GM23338 (cell line): Measurements from ENCODE around the gene SAMD4A. TPM values are rescaled to one million over a fixed set of nuclear protein-coding genes. Genes with fewer than 3 reads are reported as not detected.

Experiments
- ATAC-seq: fragments of 200-7000 bp; cut with Tn5 transposase; 3 replicates; pipeline ENCODE4 v1.9.1; 2020
- DNase-seq: peaks from one replicate; pipeline ENCODE4 v3.0.0-alpha.2; 2015; ENCODE audit warnings: low spot score
- H2AFZ ChIP-seq: fragments of 200-600 bp; sonication (generic); 2 replicates; pipeline ENCODE4 v1.8.0; 2016; ENCODE audit warnings: antibody characterized with exemption, mild to moderate bottlenecking, moderate library complexity
- H3F3A ChIP-seq: fragments of 200-600 bp; sonication (generic); replicated peaks from 2 replicates; pipeline ENCODE4 v1.8.0; 2017; ENCODE audit warnings: antibody characterized with exemption, mixed run types, low read depth
- H3K27ac ChIP-seq: fragments of 200-600 bp; sonication (generic); 2 replicates; pipeline ENCODE4 v1.6.1; 2016; ENCODE audit warnings: low read depth
- H3K27me3 ChIP-seq: fragments of 200-600 bp; sonication (generic); 2 replicates; pipeline ENCODE4 v1.8.0; 2016; ENCODE audit warnings: mild to moderate bottlenecking, mixed run types, moderate library complexity; ENCODE audit not compliant: insufficient read depth
- H3K36me3 ChIP-seq: fragments of 200-600 bp; sonication (generic); 2 replicates; pipeline ENCODE4 v1.8.0; 2016; ENCODE audit warnings: mild to moderate bottlenecking; ENCODE audit not compliant: insufficient read depth
- H3K4me1 ChIP-seq: fragments of 200-600 bp; sonication (generic); 2 replicates; pipeline ENCODE4 v1.8.0; 2016; ENCODE audit warnings: mild to moderate bottlenecking, moderate library complexity; ENCODE audit not compliant: insufficient read depth
- H3K4me2 ChIP-seq: fragments of 200-600 bp; sonication (generic); 2 replicates; pipeline ENCODE4 v1.7.1; 2017; ENCODE audit warnings: mixed run types
- H3K4me3 ChIP-seq: fragments of 200-600 bp; sonication (generic); 2 replicates; pipeline ENCODE4 v1.6.1; 2016; ENCODE audit warnings: mixed run types
- H3K79me2 ChIP-seq: fragments of 200-600 bp; sonication (generic); replicated peaks from 2 replicates; pipeline ENCODE4 v1.8.0; 2017; ENCODE audit warnings: mild to moderate bottlenecking; ENCODE audit not compliant: insufficient read depth
- H3K9me2 ChIP-seq: fragments of 200-600 bp; sonication (generic); 2 replicates; pipeline ENCODE4 v1.8.0; 2017; ENCODE audit not compliant: insufficient read depth
- H4K20me1 ChIP-seq: fragments of 200-600 bp; sonication (generic); replicated peaks from 2 replicates; pipeline ENCODE4 v1.8.0; 2017; ENCODE audit warnings: mild to moderate bottlenecking; ENCODE audit not compliant: insufficient read depth
- H3K27ac Mint-ChIP-seq: 2 replicates; pipeline ENCODE4 v1.8.0; 2020; ENCODE audit warnings: inconsistent platforms, mild to moderate bottlenecking, moderate library complexity, mixed read lengths
- H3K27me3 Mint-ChIP-seq: 3 replicates; pipeline ENCODE4 v1.8.0; 2022; ENCODE audit warnings: low read depth, mild to moderate bottlenecking, moderate library complexity, mixed read lengths, inconsistent platforms; ENCODE audit not compliant: insufficient read depth, poor library complexity
- H3K36me3 Mint-ChIP-seq: 3 replicates; pipeline ENCODE4 v1.8.0; 2021; ENCODE audit warnings: low read depth, mild to moderate bottlenecking, inconsistent platforms, moderate library complexity, mixed read lengths
- H3K4me1 Mint-ChIP-seq: 3 replicates; pipeline ENCODE4 v1.8.0; 2020; ENCODE audit warnings: mild to moderate bottlenecking, inconsistent platforms, mixed read lengths
- H3K4me3 Mint-ChIP-seq: 3 replicates; pipeline ENCODE4 v1.8.0; 2021; ENCODE audit warnings: moderate library complexity, mild to moderate bottlenecking, inconsistent platforms, mixed read lengths
- H3K9me3 Mint-ChIP-seq: 3 replicates; pipeline ENCODE4 v1.8.0; 2020; ENCODE audit warnings: moderate library complexity, mild to moderate bottlenecking, inconsistent platforms, mixed read lengths
- CREB1 ChIP-seq: fragments of 250-450 bp; sonication (Bioruptor Pico); IDR thresholded peaks from 2 replicates; pipeline ENCODE4 v1.5.0; 2020; ENCODE audit warnings: low read depth, mild to moderate bottlenecking, moderate library complexity
- ETS1 ChIP-seq: IDR thresholded peaks from 2 replicates; pipeline ENCODE4 v1.6.1; 2016; ENCODE audit warnings: antibody characterized with exemption
- EZH2 ChIP-seq: fragments of 200-600 bp; sonication (generic); IDR thresholded peaks from one replicate; pipeline ENCODE4 v1.8.0; 2017; ENCODE audit warnings: antibody characterized with exemption, mild to moderate bottlenecking, low read depth; ENCODE audit not compliant: unreplicated experiment
- EZH2phosphoT487 ChIP-seq: fragments of 200-600 bp; sonication (generic); IDR thresholded peaks from one replicate; pipeline ENCODE4 v1.8.1; 2018; ENCODE audit warnings: antibody characterized with exemption; ENCODE audit not compliant: unreplicated experiment
- JUNB ChIP-seq: IDR thresholded peaks from one replicate; pipeline ENCODE4 v1.6.1; 2016; ENCODE audit warnings: antibody characterized with exemption; ENCODE audit not compliant: unreplicated experiment
- NANOG ChIP-seq: IDR thresholded peaks from 2 replicates; pipeline ENCODE4 v1.6.1; 2016; ENCODE audit warnings: antibody characterized with exemption, borderline replicate concordance
- POLR2AphosphoS5 ChIP-seq: IDR thresholded peaks from 2 replicates; pipeline ENCODE4 v1.6.1; 2016; ENCODE audit warnings: antibody characterized with exemption, low read depth
- REST ChIP-seq: IDR thresholded peaks from one replicate; pipeline ENCODE4 v1.6.1; 2018; ENCODE audit warnings: antibody characterized with exemption; ENCODE audit not compliant: unreplicated experiment
- STAT1 ChIP-seq: IDR thresholded peaks from one replicate; pipeline ENCODE4 v1.6.1; 2016; ENCODE audit warnings: antibody characterized with exemption; ENCODE audit not compliant: unreplicated experiment
- ZNF114 ChIP-seq: fragments of 250-450 bp; sonication (Bioruptor Pico); IDR thresholded peaks from 2 replicates; pipeline ENCODE4 v1.5.0; 2020; ENCODE audit warnings: mild to moderate bottlenecking, moderate library complexity
- ZNF331 ChIP-seq: fragments of 250-450 bp; sonication (Bioruptor Pico); IDR thresholded peaks from 2 replicates; pipeline ENCODE4 v1.5.0; 2020; ENCODE audit warnings: low read depth, mild to moderate bottlenecking, moderate library complexity
- ZNF462 ChIP-seq: fragments of 250-450 bp; sonication (Bioruptor Pico); IDR thresholded peaks from 2 replicates; pipeline ENCODE4 v1.5.0; 2020; ENCODE audit warnings: mild to moderate bottlenecking, moderate library complexity
- polyA plus RNA-seq: library from polyadenylated mRNA; unstranded; fragments of >200 nt; fragmentation: Nextera tagmentation; extraction: Ambion mirVana; gene quantifications from 2 replicates; pipeline ENCODE4 v1.2.1, GENCODE V29; 2016
- total RNA-seq: library from RNA; depleted of rRNA; stranded (reverse); fragments of >200 nt; shearing (Covaris generic); gene quantifications from 2 replicates; pipeline ENCODE4 v1.2.3, GENCODE V29; 2014

The SAMD4A gene
- total and polyA plus RNA-seq, 2 experiments from 2014 or later: 1.6 to 6.9 TPM

GRCh38 chr14:54762296-54762695, 195.4 kb downstream of the SAMD4A start:
- Histone ChIP-seq H4K20me1 (no peaks in the 10 kb centered on the region), H3K27me3 (no peaks in the 10 kb centered on the region), H3K27ac (no peak overlapping the region), H2AFZ (no peak overlapping the region), H3K9me2 (no peaks in the 10 kb centered on the region), H3K36me3 (no peaks in the 10 kb centered on the region), H3K4me2 (no peak overlapping the region), H3F3A (no peaks in the 10 kb centered on the region), H3K4me3 (no peak overlapping the region), H3K4me1 (no peaks in the 10 kb centered on the region), H3K79me2 (no peaks in the 10 kb centered on the region)
- ATAC-seq: no peak
- no peaks in the 10 kb centered on the region; the same call in 2 of the 3 replicates for H3K36me3 Mint-ChIP-seq
- no peak overlapping the region for H3K27ac Mint-ChIP-seq
- DNase-seq: no peak
- no peaks in the 10 kb centered on the region; the same call in 2 of the 3 replicates for H3K9me3 Mint-ChIP-seq
- peaks cover 3% of the 10 kb centered on the region; the same call in 1 of the 3 replicates for H3K4me1 Mint-ChIP-seq
- TF ChIP-seq JUNB: no peak
- TF ChIP-seq ZNF331 (CRISPR knock-in tag): no peak
- TF ChIP-seq ZNF114 (CRISPR knock-in tag): no peak
- TF ChIP-seq POLR2AphosphoS5: no peak
- no peak for TF ChIP-seq REST
- no peak for TF ChIP-seq STAT1
- TF ChIP-seq NANOG: no peak
- no peak for TF ChIP-seq ZNF462 (CRISPR knock-in tag)
- no peak for TF ChIP-seq EZH2phosphoT487
- TF ChIP-seq ETS1: no peak
- TF ChIP-seq EZH2: no peak
- TF ChIP-seq CREB1 (CRISPR knock-in tag): no peak
- H3K27me3 Mint-ChIP-seq: peaks cover 11% of the 10 kb centered on the region
- H3K4me3 Mint-ChIP-seq: no peak overlapping the region
